Measurements from ENCODE around the gene ABTB1.

- TF ChIP-seq CTCF (IDR thresholded peaks at IDR 0.05; ENCODE audit: insufficient read depth, low read depth, low read length) (no peak), EZH2 (IDR thresholded peaks at IDR 0.05; ENCODE audit: insufficient read depth, low read length) (no peak)
Observed at GRCh38 chr3:127665165-127665564, 7.6 kb upstream of the ABTB1 start.
